Renal cortical epithelial cell (primary cell): ENCODE measurements around the gene UBE2K. TPM values are rescaled to one million over a fixed set of nuclear protein-coding genes. Genes with fewer than 3 reads are reported as not detected.
"Not testable (repeated sequence)": the region's sequence is repeated elsewhere in the genome, so short reads cannot be mapped to it uniquely, and the experiment has no call there.

ENCODE experiments used
- DNase-seq: peaks from one replicate; pipeline ENCODE4 v3.0.0-alpha.2; 2011; ENCODE audit warnings: low read depth
- total RNA-seq: library from RNA; depleted of rRNA; stranded (reverse); fragments of >200 nt; gene quantifications from 2 replicates; pipeline ENCODE4 v1.2.3, GENCODE V29; 2014

The UBE2K gene
- total RNA-seq, 1 donor from 2014 or later, result 52.9 TPM

- no peak for DNase-seq
Measured at GRCh38 chr4:39689970-39690369, 8.0 kb upstream of the UBE2K start.

GRCh38 chr4:39698424-39699009 is 581 bp downstream of the UBE2K start:
- no peak for DNase-seq

- DNase-seq, result peak; percentile 65
Measured at GRCh38 chr4:39699687-39700409, 1.9 kb downstream of the UBE2K start.

DNA sequence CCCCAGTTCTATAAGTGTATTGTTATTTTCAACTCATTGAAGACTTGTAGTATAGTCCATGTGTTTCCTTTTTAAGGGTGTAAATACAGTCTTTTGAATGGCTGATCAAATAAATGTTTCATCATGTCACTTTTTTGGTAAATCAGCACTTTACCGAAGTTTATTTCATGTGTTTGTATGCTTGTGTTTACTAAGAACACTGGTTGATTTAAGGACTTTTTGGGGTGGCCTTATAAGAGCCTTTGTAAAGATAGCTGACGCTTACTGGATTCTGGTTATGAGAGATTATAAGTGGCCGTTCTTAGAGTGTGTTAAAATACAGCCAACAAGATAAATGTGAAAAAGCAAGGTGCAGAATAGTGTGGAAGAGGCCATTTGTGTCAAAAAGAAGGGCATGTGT is 2.6 kb downstream of the UBE2K start:
- DNase-seq, result no peak

DNA sequence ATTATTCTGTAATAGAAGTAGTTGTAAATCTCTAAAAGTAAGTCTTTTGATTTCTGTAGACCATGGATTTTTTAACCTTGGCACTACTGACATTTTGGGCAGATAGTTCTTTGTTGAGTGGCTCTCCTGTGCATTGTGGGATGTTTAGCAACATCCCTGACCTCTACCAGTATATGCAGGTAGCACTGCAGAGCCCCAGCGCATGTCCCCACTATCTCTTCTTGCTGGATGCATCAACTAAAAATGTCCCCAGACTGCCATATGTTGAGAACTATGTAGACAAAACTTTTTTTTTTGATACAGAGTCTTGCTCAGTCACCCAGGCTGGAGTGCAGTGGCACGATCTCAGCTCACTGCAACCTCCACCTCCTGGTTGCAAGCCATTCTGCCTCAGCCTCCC is 4.8 kb downstream of the UBE2K start:
- no peak for DNase-seq

DNA sequence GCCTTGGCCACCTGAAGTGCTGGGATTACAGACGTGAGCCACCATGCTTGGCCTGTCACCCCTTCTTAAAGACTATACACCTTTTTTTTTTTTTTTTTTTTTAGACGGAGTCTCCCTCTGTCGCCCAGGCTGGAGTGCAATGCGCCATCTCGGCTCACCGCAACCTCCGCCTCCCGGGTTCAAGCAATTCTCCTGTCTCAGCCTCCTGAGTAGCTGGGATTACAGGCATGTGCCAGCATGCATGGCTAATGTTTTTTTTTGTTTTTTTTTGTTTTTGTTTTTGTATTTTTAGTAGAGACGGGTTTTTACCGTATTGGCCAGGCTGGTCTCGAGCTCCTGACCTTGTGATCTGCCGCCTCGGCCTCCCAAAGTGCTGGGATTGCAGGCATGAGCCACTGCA is 6.9 kb downstream of the UBE2K start:
- DNase-seq, result not testable (repeated sequence)

GRCh38 chr4:39706334-39706733 is 8.4 kb downstream of the UBE2K start:
- DNase-seq, result peak; percentile 78

DNA sequence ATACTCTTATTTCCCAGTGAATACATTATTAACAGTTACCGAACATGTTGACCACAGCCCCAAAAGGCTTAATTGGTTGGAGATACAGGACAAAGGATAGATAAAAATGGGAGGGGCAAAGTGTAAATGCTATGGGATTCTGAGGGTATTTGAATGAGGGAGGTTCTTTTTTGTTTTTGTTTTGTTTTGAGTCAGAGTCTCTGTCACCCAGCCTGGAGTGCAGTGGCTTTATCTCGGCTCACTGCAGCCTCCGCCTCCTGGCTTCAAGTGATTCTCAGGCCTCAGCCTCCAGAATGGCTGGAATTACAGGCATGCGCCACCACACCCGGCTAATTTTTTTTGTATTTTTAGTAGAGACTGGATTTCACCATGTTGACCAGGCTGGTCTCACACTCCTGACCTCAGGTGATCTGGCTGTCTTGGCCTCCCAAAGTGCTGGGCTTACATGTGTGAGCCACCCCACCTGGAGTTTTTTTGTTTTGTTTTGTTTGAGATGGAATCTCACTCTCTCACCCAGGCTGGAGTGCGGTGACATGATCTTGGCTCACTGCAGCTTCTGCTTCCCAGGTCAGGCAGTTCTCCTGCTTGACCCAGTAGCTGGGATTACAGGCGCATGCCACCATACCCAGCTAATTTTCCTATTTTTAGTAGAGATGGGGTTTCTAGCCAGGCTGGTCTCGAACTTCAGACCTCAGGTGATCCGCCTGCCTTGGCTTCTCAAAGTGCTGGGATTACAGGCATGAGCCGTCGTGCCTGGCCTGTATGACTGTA is 9.0 kb downstream of the UBE2K start:
- no peak for DNase-seq

DNA sequence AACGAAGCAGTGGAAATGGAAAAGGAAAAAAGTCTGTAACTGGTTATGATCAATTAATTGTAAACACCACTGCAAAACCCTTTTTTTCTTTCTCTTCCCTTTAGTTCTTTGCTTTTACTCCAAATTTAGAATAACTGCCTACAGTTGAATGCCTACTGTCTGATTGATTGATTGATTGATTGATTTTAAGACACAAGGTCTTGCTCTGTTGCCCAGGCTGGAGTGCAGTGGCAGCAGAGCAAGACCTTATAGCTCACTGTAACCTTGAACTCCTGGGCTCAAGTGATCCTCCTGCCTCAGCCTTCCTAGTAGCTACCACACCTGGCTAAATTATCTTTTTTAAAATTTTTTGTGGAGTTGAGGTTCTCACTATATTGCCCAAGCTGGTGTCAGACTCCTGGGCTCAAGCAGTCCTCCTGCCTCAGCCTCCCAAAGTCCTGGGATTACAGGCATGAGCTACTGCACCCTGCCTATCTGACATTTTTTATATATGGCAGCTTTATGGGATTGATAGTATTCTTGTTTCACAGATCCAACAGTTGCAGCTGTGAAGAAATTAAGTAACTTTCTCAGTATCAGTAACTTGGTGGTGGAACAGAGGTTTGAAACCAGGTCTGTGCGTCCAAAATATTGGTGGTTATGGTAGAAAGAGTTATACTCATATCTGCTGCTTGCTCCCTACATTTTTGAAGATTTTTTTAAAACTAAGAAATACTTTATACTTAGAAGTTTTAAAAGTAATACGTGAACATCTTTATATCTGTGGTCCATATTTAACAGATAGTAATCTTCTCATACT is 12.4 kb downstream of the UBE2K start:
- no peak for DNase-seq

GRCh38 chr4:39712819-39713607 is 15.1 kb downstream of the UBE2K start:
- no peak for DNase-seq

DNA sequence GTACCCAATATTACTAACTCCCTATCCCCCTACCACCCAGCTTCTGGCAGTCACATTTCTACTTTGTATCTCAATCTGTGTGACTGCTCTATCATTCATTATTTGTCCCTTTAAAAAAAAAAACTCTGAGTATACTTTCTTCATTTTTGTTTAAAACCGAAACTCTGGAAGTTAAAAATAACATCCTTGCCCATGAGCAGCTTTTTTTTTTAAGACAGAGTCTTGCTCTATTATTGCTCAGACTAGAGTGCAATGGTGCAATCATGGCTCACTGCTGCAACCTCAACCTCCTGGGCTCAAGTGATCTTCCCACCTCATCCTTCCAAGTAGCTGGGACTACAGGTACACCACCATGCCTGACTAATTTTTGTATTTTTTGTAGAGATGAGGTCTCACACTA is 15.8 kb downstream of the UBE2K start:
- no peak for DNase-seq

DNA sequence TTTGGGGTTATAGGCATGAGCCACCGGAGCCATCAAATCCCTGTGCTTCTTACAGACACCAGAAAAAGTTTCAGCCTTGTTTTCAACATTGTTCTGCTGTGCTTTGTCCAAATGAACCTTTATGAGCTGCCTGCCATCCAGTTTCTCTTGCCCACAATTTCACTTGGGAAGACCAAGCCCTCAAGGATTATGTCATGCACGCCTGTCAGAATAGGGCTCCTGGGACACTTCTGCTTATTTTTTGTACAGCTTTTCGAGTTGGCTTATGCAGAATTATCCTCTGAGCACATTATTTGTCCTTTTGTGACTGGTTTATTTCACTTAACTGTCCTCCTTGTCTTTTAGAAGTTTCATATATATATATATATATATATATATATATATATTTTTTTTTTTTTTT is 16.2 kb downstream of the UBE2K start:
- DNase-seq, result no peak

DNA sequence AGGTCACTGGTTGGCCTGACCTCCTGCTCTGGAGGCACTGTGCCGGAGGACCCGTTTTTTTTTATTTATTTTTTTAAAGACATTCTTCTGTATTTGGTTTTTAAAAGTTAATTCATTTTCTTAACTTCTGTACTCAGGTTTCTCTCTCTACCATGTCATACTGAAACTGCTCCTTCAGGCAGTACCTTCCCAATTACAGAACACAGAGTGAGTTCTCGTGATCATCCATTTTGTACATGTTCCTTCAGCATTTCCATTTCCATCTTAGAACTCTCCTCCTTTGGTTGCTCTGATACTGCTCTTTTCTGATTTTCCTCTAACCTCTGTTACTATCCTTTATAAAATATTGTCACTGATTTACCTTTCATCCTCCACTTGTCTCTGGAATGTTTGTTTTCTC is 17.9 kb downstream of the UBE2K start:
- no peak for DNase-seq

DNA sequence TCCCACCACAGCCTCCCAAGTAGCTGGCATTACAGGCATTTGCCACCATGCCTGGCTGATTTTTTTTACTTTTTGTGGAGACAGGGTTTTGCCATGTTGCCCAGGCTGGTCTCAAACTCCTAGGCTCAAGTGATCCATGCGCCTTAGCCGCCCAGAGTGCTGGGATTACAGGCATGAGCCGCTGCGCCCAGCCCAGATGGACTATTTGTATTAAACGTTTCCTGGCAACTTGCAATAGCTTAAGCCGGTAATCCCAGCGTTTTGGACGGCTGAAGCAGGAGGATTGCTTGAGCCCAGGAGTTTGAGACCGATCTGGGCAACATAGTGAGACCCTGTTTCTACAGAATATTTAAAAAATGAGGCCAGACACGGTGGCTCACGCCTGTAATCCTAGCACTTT is 18.4 kb downstream of the UBE2K start:
- no peak for DNase-seq

- not testable (repeated sequence) for DNase-seq
Measured at GRCh38 chr4:39717743-39718142, 19.8 kb downstream of the UBE2K start.

DNA sequence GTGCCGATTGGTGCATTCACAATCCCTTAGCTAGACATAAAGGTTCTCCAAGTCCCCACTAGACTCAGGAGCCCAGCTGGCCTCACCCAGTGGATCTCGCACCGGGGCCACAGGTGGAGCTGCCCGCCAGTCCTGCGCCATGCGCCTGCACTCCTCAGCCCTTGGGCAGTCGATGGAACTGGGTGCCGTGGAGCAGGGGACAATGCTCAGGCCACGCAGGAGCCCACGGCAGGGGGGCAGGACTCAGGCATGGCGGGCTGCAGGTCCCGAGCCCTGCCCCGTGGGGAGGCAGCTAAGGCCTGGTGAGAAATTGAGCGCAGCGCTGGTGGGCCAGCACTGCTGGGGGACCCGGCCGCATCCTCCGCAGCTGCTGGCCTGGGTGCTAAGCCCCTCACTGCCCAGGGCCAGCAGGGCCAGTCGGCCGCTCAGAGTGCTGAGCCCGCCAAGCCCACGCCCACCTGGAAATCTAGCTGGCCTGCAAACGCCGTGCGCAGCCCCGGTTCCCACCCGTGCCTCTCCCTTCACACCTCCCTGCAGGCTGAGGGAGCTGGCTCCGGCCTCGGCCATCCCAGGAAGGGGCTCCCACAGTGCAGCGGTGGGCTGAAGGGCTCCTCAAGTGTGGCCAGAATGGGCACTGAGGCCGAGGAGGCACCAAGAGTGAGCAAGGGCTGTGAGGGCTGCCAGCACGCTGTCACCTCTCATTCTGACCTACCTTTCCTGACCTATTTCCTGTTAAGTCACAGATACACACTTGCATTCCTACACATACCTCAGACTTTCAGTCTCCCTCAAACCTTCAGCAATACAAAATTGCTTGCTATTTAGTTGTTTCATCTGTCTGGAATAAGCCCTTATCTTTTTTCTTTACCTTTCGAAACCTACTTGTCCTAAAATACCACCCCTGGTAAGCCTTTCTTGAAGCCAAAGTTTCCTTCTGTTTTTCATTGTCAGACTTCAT is 20.7 kb downstream of the UBE2K start:
- no peak for DNase-seq

DNA sequence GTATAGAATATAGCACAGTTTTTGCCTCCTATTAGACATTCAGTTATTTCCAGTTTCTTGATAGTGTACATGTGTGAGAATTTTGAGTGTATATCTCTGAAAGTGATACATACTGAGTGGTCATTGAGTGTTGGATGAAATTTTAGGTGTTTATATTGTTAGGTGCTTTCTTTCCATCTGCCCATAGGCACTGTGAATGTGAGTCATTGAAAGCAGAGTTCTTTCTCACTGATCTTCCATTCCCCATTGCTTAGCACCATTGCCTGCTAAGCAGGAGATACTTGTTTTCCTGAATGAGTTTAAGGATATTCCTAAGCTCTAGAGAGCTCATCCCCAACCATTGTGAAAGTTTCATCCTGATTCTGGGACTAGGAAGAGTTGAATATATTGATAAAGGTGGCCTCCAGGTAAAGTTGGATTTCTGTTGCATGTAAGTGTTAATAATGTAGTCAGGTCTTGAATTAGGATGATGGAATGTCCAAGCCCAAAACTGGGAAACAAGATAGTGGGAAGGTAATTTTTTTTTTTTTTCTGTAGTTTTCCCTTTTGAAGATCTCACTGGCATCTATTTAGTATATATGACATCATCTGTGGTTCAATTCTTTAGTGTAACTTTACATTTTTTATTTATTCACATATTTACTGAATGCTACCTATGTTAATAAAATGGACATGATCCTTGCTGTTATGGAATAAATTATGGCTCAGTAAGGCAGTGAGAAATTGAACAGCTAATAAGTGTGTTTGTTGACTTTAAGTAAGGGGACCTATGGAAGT is 22.1 kb downstream of the UBE2K start:
- peak; percentile 37 for DNase-seq

DNA sequence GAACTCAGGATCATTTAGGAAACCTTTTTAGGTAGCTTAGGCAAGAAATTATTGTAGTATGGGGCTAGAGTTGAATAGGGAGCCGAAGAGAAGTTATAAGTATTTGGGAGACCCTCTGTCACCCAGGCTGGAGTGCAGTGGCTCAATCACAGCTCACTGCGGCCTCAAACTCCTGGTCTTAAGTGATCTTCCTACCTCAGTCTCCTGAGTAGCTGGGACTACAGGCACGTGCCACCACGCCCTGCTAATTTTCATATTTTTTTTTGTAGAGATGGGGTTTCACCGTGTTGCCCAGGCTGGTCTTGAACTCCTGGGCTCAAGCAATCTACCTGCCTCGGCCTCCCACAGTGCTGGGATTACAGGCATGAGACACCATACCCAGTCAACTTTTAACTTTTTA is 23.3 kb downstream of the UBE2K start:
- DNase-seq, result not testable (repeated sequence)

GRCh38 chr4:39721788-39722187 is 23.9 kb downstream of the UBE2K start:
- DNase-seq, result no peak
